ENCODE data around the gene POPDC2. TPM values are rescaled to one million over a fixed set of nuclear protein-coding genes. Genes with fewer than 3 reads are reported as not detected.

Gene POPDC2
- polyA plus RNA-seq, 2 donors, result 1.4 to 1.8 TPM

- no peak overlapping the region for H3K27ac ChIP-seq (ENCODE audit: low read depth in 2 of 2, low read length in 1 of 2)
- 77 to 81% methylated on average over 7 of the region's 7 CpGs for WGBS, 2 donors
- no peaks in the 10 kb centered on the region for H3K36me3 ChIP-seq (ENCODE audit: control insufficient read depth in 2 of 2, insufficient read depth in 2 of 2, low read length in 1 of 2)
Observed at GRCh38 chr3:119630880-119631329, 29.5 kb downstream of the POPDC2 start.

GRCh38 chr3:119630128-119630879, 30.1 kb downstream of the POPDC2 start:
- Histone ChIP-seq H3K4me1 (ENCODE audit: control insufficient read depth in 2 of 2, insufficient read depth in 2 of 2, low read length in 1 of 2) (peaks cover 0 to 2% of the 10 kb centered on the region in 2 donors), H3K4me3 (ENCODE audit: low read depth in 1 of 2, low read length in 2 of 2) (no peak overlapping the region), H3K9me3 (ENCODE audit: control insufficient read depth in 2 of 2, insufficient read depth in 1 of 2, low read depth in 1 of 2, low read length in 1 of 2) (no peaks in the 10 kb centered on the region), H3K27me3 (ENCODE audit: control insufficient read depth in 1 of 2, insufficient read depth in 2 of 2, low read length in 2 of 2) (no peaks in the 10 kb centered on the region), H3K27ac (ENCODE audit: low read depth in 2 of 2, low read length in 1 of 2) (no peak overlapping the region), H3K36me3 (ENCODE audit: control insufficient read depth in 2 of 2, insufficient read depth in 2 of 2, low read length in 1 of 2) (no peaks in the 10 kb centered on the region)
- 76 to 82% methylated on average over 8 of the region's 8 CpGs for WGBS, 2 donors

More at GRCh38 chr3:119630880-119631329, 29.5 kb downstream of the POPDC2 start:
- Histone ChIP-seq H3K4me3 (ENCODE audit: low read depth in 1 of 2, low read length in 2 of 2) (no peak overlapping the region), H3K27me3 (ENCODE audit: control insufficient read depth in 1 of 2, insufficient read depth in 2 of 2, low read length in 2 of 2) (no peaks in the 10 kb centered on the region), H3K9me3 (ENCODE audit: control insufficient read depth in 2 of 2, insufficient read depth in 1 of 2, low read depth in 1 of 2, low read length in 1 of 2) (no peaks in the 10 kb centered on the region), H3K4me1 (ENCODE audit: control insufficient read depth in 2 of 2, insufficient read depth in 2 of 2, low read length in 1 of 2) (peaks cover 0 to 2% of the 10 kb centered on the region in 2 donors)

- 47 to 62% methylated on average over 1 of the region's 1 CpG for WGBS, 2 donors
- no peak overlapping the region for H3K4me3 ChIP-seq (ENCODE audit: low read depth in 1 of 2, low read length in 2 of 2)
- H3K36me3 ChIP-seq (ENCODE audit: control insufficient read depth in 2 of 2, insufficient read depth in 2 of 2, low read length in 1 of 2), result no peaks in the 10 kb centered on the region
- no peaks in the 10 kb centered on the region for H3K9me3 ChIP-seq (ENCODE audit: control insufficient read depth in 2 of 2, insufficient read depth in 1 of 2, low read depth in 1 of 2, low read length in 1 of 2)
- no peaks in the 10 kb centered on the region for H3K27me3 ChIP-seq (ENCODE audit: control insufficient read depth in 1 of 2, insufficient read depth in 2 of 2, low read length in 2 of 2)
- peaks cover 0 to 2% of the 10 kb centered on the region in 2 donors for H3K4me1 ChIP-seq (ENCODE audit: control insufficient read depth in 2 of 2, insufficient read depth in 2 of 2, low read length in 1 of 2)
- no peak overlapping the region for H3K27ac ChIP-seq (ENCODE audit: low read depth in 2 of 2, low read length in 1 of 2)
Observed at GRCh38 chr3:119628816-119629445, 31.5 kb downstream of the POPDC2 start.

GRCh38 chr3:119628390-119628789, 32.0 kb downstream of the POPDC2 start:
- no peaks in the 10 kb centered on the region for H3K36me3 ChIP-seq (ENCODE audit: control insufficient read depth in 2 of 2, insufficient read depth in 2 of 2, low read length in 1 of 2)
- no peak overlapping the region for H3K27ac ChIP-seq (ENCODE audit: low read depth in 2 of 2, low read length in 1 of 2)
- H3K4me1 ChIP-seq (ENCODE audit: control insufficient read depth in 2 of 2, insufficient read depth in 2 of 2, low read length in 1 of 2), result peaks cover 0 to 2% of the 10 kb centered on the region in 2 donors
- 78 to 81% methylated on average over 4 of the region's 4 CpGs for WGBS, 2 donors
- H3K9me3 ChIP-seq (ENCODE audit: control insufficient read depth in 2 of 2, insufficient read depth in 1 of 2, low read depth in 1 of 2, low read length in 1 of 2), result no peaks in the 10 kb centered on the region
- no peaks in the 10 kb centered on the region for H3K27me3 ChIP-seq (ENCODE audit: control insufficient read depth in 1 of 2, insufficient read depth in 2 of 2, low read length in 2 of 2)
- no peak overlapping the region for H3K4me3 ChIP-seq (ENCODE audit: low read depth in 1 of 2, low read length in 2 of 2)

GRCh38 chr3:119627461-119627860, 32.9 kb downstream of the POPDC2 start:
- peaks cover 0 to 2% of the 10 kb centered on the region in 2 donors for H3K4me1 ChIP-seq (ENCODE audit: control insufficient read depth in 2 of 2, insufficient read depth in 2 of 2, low read length in 1 of 2)
- H3K4me3 ChIP-seq (ENCODE audit: low read depth in 1 of 2, low read length in 2 of 2), result no peak overlapping the region
- no peak overlapping the region for H3K27ac ChIP-seq (ENCODE audit: low read depth in 2 of 2, low read length in 1 of 2)
- H3K27me3 ChIP-seq (ENCODE audit: control insufficient read depth in 1 of 2, insufficient read depth in 2 of 2, low read length in 2 of 2), result no peaks in the 10 kb centered on the region
- no peaks in the 10 kb centered on the region for H3K9me3 ChIP-seq (ENCODE audit: control insufficient read depth in 2 of 2, insufficient read depth in 1 of 2, low read depth in 1 of 2, low read length in 1 of 2)
- 64 to 67% methylated on average over 8 of the region's 8 CpGs for WGBS, 2 donors
- H3K36me3 ChIP-seq (ENCODE audit: control insufficient read depth in 2 of 2, insufficient read depth in 2 of 2, low read length in 1 of 2), result no peaks in the 10 kb centered on the region

GRCh38 chr3:119626196-119626595, 34.2 kb downstream of the POPDC2 start:
- Histone ChIP-seq H3K27me3 (ENCODE audit: control insufficient read depth in 1 of 2, insufficient read depth in 2 of 2, low read length in 2 of 2) (no peaks in the 10 kb centered on the region), H3K4me3 (ENCODE audit: low read depth in 1 of 2, low read length in 2 of 2) (no peak overlapping the region), H3K4me1 (ENCODE audit: control insufficient read depth in 2 of 2, insufficient read depth in 2 of 2, low read length in 1 of 2) (peaks cover 0 to 2% of the 10 kb centered on the region in 2 donors), H3K9me3 (ENCODE audit: control insufficient read depth in 2 of 2, insufficient read depth in 1 of 2, low read depth in 1 of 2, low read length in 1 of 2) (no peaks in the 10 kb centered on the region), H3K36me3 (ENCODE audit: control insufficient read depth in 2 of 2, insufficient read depth in 2 of 2, low read length in 1 of 2) (no peaks in the 10 kb centered on the region), H3K27ac (ENCODE audit: low read depth in 2 of 2, low read length in 1 of 2) (no peak overlapping the region)
- 88 to 93% methylated on average over 1 of the region's 1 CpG for WGBS, 2 donors

- no peaks in the 10 kb centered on the region for H3K27me3 ChIP-seq (ENCODE audit: control insufficient read depth in 1 of 2, insufficient read depth in 2 of 2, low read length in 2 of 2)
- H3K4me1 ChIP-seq (ENCODE audit: control insufficient read depth in 2 of 2, insufficient read depth in 2 of 2, low read length in 1 of 2), result peaks cover 0 to 2% of the 10 kb centered on the region in 2 donors
- no peak overlapping the region for H3K27ac ChIP-seq (ENCODE audit: low read depth in 2 of 2, low read length in 1 of 2)
- whole genome bisulfite sequencing, 2 donors, result 74 to 80% methylated on average over 8 of the region's 8 CpGs
- H3K4me3 ChIP-seq (ENCODE audit: low read depth in 1 of 2, low read length in 2 of 2), result no peak overlapping the region
- no peaks in the 10 kb centered on the region for H3K9me3 ChIP-seq (ENCODE audit: control insufficient read depth in 2 of 2, insufficient read depth in 1 of 2, low read depth in 1 of 2, low read length in 1 of 2)
- no peaks in the 10 kb centered on the region for H3K36me3 ChIP-seq (ENCODE audit: control insufficient read depth in 2 of 2, insufficient read depth in 2 of 2, low read length in 1 of 2)
Observed at GRCh38 chr3:119625451-119626153, 34.8 kb downstream of the POPDC2 start.

- no peak overlapping the region for H3K27ac ChIP-seq (ENCODE audit: low read depth in 2 of 2, low read length in 1 of 2)
- H3K27me3 ChIP-seq (ENCODE audit: control insufficient read depth in 1 of 2, insufficient read depth in 2 of 2, low read length in 2 of 2), result no peaks in the 10 kb centered on the region
- 76 to 84% methylated on average over 9 of the region's 9 CpGs for WGBS, 2 donors
- no peak overlapping the region for H3K4me3 ChIP-seq (ENCODE audit: low read depth in 1 of 2, low read length in 2 of 2)
- H3K36me3 ChIP-seq (ENCODE audit: control insufficient read depth in 2 of 2, insufficient read depth in 2 of 2, low read length in 1 of 2), result no peaks in the 10 kb centered on the region
- H3K4me1 ChIP-seq (ENCODE audit: control insufficient read depth in 2 of 2, insufficient read depth in 2 of 2, low read length in 1 of 2), result peaks cover 0 to 2% of the 10 kb centered on the region in 2 donors
- no peaks in the 10 kb centered on the region for H3K9me3 ChIP-seq (ENCODE audit: control insufficient read depth in 2 of 2, insufficient read depth in 1 of 2, low read depth in 1 of 2, low read length in 1 of 2)
Observed at GRCh38 chr3:119624002-119624720, 36.2 kb downstream of the POPDC2 start.

- Histone ChIP-seq H3K27ac (ENCODE audit: low read depth in 2 of 2, low read length in 1 of 2) (no peak overlapping the region), H3K4me1 (ENCODE audit: control insufficient read depth in 2 of 2, insufficient read depth in 2 of 2, low read length in 1 of 2) (no peaks in the 10 kb centered on the region), H3K4me3 (ENCODE audit: low read depth in 1 of 2, low read length in 2 of 2) (no peak overlapping the region), H3K9me3 (ENCODE audit: control insufficient read depth in 2 of 2, insufficient read depth in 1 of 2, low read depth in 1 of 2, low read length in 1 of 2) (no peaks in the 10 kb centered on the region), H3K27me3 (ENCODE audit: control insufficient read depth in 1 of 2, insufficient read depth in 2 of 2, low read length in 2 of 2) (no peaks in the 10 kb centered on the region), H3K36me3 (ENCODE audit: control insufficient read depth in 2 of 2, insufficient read depth in 2 of 2, low read length in 1 of 2) (no peaks in the 10 kb centered on the region)
- WGBS, 2 donors, result 89 to 92% methylated on average over 5 of the region's 5 CpGs
Observed at GRCh38 chr3:119620899-119621298, 39.5 kb downstream of the POPDC2 start.

All from esophagus (tissue), 2 donors.